BJ (cell line): ENCODE results near the gene PRICKLE1. TPM values are rescaled to one million over a fixed set of nuclear protein-coding genes. Genes with fewer than 3 reads are reported as not detected.

Source experiments
- CTCF ChIA-PET: fragments of 350-600 bp; formaldehyde crosslinking; extraction: SDS; loops from one replicate; lab custom pipeline; 2021; ENCODE audit warnings: antibody characterized with exemption, inconsistent platforms; lab: Yijun Ruan, JAX
- POLR2A ChIA-PET: fragments of 300-600 bp; sonication (Branson Sonifier 250); formaldehyde crosslinking; extraction: SDS; loops from one replicate; lab custom pipeline; 2021; ENCODE audit warnings: antibody characterized with exemption; lab: Charles Lee
- DNase-seq: peaks from one replicate; pipeline ENCODE4 v3.0.0-alpha.2; 2011; ENCODE audit warnings: low read depth
- H3K27me3 ChIP-seq: 2 replicates; pipeline ENCODE4 v1.6.0; 2011; ENCODE audit warnings: low read length; ENCODE audit not compliant: control insufficient read depth, insufficient read depth
- H3K36me3 ChIP-seq: 2 replicates; pipeline ENCODE4 v1.5.1; 2011; ENCODE audit warnings: low read length; ENCODE audit not compliant: control insufficient read depth, insufficient read depth
- H3K4me3 ChIP-seq: 2 replicates; pipeline ENCODE4 v1.5.1; 2011; ENCODE audit warnings: low read depth, mild to moderate bottlenecking, control low read depth, low read length
- CTCF ChIP-seq: IDR thresholded peaks from 2 replicates; pipeline ENCODE4 v1.5.1; 2011; ENCODE audit warnings: low read depth, mild to moderate bottlenecking, control low read depth, inconsistent platforms, low read length, moderate library complexity; ENCODE audit not compliant: insufficient read depth
- polyA plus RNA-seq: library from polyadenylated mRNA; depleted of rRNA; stranded (reverse); fragments of >200 nt; gene quantifications from 2 replicates; pipeline ENCODE4 v1.2.3, GENCODE V29; 2011

PRICKLE1 gene
- polyA plus RNA-seq, 1 experiment = 19.9 TPM

GRCh38 chr12:42530284-42530683, 59.3 kb downstream of the PRICKLE1 start:
- Histone ChIP-seq H3K4me3 (no peak overlapping the region), H3K27me3 (no peaks in the 10 kb centered on the region), H3K36me3 (no peaks in the 10 kb centered on the region)
- ChIA-PET CTCF (no interaction called here), POLR2A (no interaction called here)
- no peak for TF ChIP-seq CTCF
- no peak for DNase-seq

DNA sequence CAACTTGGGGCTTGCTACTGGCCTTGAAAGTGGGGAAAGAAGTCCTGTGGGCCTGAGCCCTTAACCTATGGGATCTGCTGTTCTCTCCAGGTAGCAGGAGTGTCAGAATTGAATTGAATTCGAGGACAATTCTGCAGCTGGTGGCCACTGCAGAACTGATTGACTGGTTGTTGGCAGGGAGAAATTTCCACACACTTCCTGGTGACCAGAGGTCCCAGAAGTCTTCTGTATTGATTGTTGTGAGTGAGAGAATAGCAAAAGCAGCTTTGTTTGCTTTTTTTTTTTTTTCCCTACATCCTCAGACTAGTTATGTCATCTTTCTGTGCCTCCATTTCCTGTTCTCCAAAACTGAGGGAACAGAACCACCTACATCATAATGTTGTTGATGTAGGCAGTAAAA, 64.1 kb downstream of the PRICKLE1 start:
- no peak for TF ChIP-seq CTCF
- Histone ChIP-seq H3K27me3 (no peaks in the 10 kb centered on the region), H3K4me3 (no peak overlapping the region), H3K36me3 (no peaks in the 10 kb centered on the region)
- ChIA-PET CTCF (interaction anchor here (0.6 to 2.4 kb wide), 3 partner anchors 13 to 1503 kb away, joined by 3 to 5 read pairs (median 4); no protein-coding TSS in a partner anchor), POLR2A (interaction anchor here (0.6 kb wide), 1 partner anchor 810 kb away, joined by 4 read pairs; no protein-coding TSS in a partner anchor)
- DNase-seq = no peak

DNA sequence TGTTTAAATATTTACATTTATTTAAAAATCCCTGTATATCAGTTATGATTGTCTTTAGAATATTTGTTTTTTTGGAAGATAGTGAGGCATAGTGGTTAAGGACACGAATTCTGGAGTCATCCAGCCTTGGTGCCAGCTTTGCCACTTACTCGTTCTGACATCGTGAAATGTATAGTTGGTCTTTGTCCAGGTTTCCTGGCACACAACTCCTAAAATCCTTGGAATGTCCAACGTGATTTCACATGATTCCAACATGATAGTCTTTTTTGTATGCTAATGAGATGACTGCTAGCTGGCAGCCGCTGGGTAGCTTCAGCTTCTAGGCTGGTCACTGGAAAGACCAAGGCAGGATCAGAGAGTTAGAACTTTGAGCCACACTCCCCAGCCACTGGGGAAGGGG, 64.8 kb downstream of the PRICKLE1 start:
- ChIA-PET CTCF (interaction anchor here (0.8 to 2.4 kb wide), 2 partner anchors 14 to 34 kb away, joined by 3 to 5 read pairs; no protein-coding TSS in a partner anchor), POLR2A (interaction anchor here (0.6 kb wide), 1 partner anchor 811 kb away, joined by 4 read pairs; no protein-coding TSS in a partner anchor)

GRCh38 chr12:42516573-42516972, 73.0 kb downstream of the PRICKLE1 start:
- POLR2A ChIA-PET = no interaction called here
- Histone ChIP-seq H3K4me3 (no peak overlapping the region), H3K36me3 (no peaks in the 10 kb centered on the region), H3K27me3 (no peaks in the 10 kb centered on the region)
- no peak for TF ChIP-seq CTCF
- no peak for DNase-seq
- CTCF ChIA-PET = no interaction called here

More for the DNA sequence above, 64.8 kb downstream of the PRICKLE1 start:
- Histone ChIP-seq H3K4me3 (no peak overlapping the region), H3K27me3 (no peaks in the 10 kb centered on the region), H3K36me3 (no peaks in the 10 kb centered on the region)
- DNase-seq = no peak
- TF ChIP-seq CTCF = no peak

GRCh38 chr12:42511656-42512055, 77.9 kb downstream of the PRICKLE1 start:
- Histone ChIP-seq H3K36me3 (no peaks in the 10 kb centered on the region), H3K27me3 (no peaks in the 10 kb centered on the region), H3K4me3 (no peak overlapping the region)
- DNase-seq = no peak
- CTCF ChIA-PET = interaction anchor here (1.0 to 1.5 kb wide), 2 partner anchors 14 to 29 kb away, joined by 3 read pairs; no protein-coding TSS in a partner anchor
- POLR2A ChIA-PET = no interaction called here
- no peak for TF ChIP-seq CTCF
